Left lobe of liver (tissue), 2 donors: Measurements from ENCODE around the gene SAMD4B. TPM values are rescaled to one million over a fixed set of nuclear protein-coding genes. Genes with fewer than 3 reads are reported as not detected.

Experiments
- ATAC-seq: fragments of 200-7000 bp; cut with Tn5 transposase; one replicate; pipeline ENCODE4 v1.9.1; 2020; ENCODE audit warnings: mild to moderate bottlenecking, moderate library complexity
- DNase-seq: peaks from one replicate; pipeline ENCODE4 v3.0.0-alpha.2; 2020; ENCODE audit warnings: low spot score
- total RNA-seq: library from RNA; stranded (reverse); gene quantifications from one replicate; pipeline ENCODE4 v1.2.1, GENCODE V29; 2021
- donor health status: DM: no; HTN: no; CAD: no; lungs with moderate emphysema.
- donor health status: DM: no; HTN: yes; CAD: no.

Gene SAMD4B
- total RNA-seq, 1 donor from 2014 or later: 30.1 TPM

DNA sequence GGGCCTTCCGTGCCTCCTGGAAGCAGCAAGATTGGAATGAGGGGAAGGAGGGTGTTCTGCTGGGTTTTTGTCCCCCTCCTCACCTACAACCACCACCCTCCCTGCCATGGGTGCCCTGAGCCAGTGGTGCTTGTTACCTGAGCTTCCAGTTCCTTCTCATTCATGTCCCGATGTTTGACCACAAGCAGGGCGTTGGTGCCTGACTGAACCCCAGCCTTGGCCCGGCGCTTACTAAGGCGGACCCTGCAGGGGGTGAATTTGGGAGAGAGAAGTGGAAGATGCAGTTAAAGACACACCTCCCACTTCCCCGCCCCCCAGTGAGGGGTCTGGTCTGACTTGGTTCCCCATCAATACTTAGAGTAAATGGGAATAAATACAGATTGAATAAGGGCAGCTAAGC is 44.3 kb downstream of the SAMD4B start:
- DNase-seq: no peak
- ATAC-seq: no peak

DNA sequence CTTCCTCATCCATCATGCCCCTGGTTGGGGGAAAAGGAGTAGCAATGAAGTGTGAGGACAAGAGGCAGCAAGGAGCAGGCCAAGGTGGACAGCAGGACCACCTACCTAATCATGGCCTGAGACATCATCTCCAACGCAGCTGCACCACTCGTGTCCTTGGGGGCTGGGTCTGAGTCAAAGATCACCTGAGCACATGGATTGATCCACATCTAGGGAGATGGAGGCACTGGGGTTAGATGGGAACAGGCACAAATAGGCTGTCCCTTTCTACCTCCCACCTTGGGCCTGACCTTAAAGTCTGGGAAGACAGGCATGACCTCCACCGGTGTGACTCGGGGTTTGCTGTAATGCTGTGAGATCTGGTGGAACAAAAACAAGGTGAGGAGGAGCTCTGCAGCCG is 46.4 kb downstream of the SAMD4B start:
- DNase-seq (no peak), ATAC-seq (no peak)

- no peak for DNase-seq
- ATAC-seq: no peak
Measured at GRCh38 chr19:39389631-39390414, 47.6 kb downstream of the SAMD4B start.

DNA sequence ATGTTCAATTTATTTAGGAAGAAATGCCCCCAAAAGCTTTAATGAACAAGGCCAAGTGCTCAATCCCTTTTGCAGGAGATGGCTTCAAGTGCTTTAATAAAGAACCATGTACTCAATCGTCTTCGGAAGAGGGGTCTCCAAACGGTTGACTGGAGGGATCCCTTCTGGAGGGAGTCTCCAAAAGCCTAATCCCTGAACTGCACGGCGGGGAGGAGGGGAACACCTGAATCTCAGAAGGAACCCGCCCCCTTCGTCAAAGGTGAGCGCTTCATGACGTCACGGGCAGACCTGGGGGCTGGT is 48.2 kb downstream of the SAMD4B start:
- ATAC-seq: peak; percentile 23
- DNase-seq: no peak

DNA sequence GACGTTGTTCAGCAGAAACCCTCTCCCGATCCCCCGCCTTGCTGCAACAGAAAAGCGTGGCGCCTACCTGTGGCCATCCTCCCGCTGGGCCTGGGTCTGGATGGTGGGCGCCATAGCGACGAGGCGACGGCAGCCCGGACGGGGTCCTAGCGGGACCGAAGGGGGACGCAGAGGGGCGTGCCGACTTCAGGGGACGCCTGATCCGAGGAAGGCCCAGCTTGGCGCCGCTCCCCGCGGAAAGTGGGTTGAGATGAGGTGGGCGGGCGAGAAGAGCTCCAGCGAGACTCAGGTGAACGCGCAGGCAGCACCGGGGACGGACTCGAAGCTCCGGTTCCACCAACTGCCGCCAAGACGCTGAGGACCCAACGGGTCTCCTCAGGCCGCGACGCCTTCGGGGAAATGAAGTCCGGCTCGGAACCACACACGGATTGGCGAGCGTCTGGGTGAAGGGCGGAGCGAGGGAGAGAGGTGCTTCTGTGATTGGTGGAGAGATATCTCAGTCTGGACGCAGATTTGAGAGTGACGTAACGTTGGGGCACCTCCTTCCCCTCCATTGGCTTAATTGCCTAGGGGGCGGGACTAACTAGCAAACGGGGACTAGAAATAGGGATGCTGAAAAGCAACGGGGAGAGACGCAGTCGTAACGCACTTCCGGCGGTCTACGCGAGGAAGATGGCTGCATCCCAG is 48.7 kb downstream of the SAMD4B start, which contains the start of the genes MED29 and PAF1:
Gene MED29, plus strand, starts transcription at position 628 of the 687 bp plus-strand sequence. Its CDS starts 45 bp downstream, at position 673.
Gene PAF1, minus strand, starts transcription at position 356 of the 687 bp plus-strand sequence. Its CDS starts 242 bp downstream, at position 114.
- ATAC-seq (peak; percentile 94), DNase-seq (peak; percentile 97)

DNA sequence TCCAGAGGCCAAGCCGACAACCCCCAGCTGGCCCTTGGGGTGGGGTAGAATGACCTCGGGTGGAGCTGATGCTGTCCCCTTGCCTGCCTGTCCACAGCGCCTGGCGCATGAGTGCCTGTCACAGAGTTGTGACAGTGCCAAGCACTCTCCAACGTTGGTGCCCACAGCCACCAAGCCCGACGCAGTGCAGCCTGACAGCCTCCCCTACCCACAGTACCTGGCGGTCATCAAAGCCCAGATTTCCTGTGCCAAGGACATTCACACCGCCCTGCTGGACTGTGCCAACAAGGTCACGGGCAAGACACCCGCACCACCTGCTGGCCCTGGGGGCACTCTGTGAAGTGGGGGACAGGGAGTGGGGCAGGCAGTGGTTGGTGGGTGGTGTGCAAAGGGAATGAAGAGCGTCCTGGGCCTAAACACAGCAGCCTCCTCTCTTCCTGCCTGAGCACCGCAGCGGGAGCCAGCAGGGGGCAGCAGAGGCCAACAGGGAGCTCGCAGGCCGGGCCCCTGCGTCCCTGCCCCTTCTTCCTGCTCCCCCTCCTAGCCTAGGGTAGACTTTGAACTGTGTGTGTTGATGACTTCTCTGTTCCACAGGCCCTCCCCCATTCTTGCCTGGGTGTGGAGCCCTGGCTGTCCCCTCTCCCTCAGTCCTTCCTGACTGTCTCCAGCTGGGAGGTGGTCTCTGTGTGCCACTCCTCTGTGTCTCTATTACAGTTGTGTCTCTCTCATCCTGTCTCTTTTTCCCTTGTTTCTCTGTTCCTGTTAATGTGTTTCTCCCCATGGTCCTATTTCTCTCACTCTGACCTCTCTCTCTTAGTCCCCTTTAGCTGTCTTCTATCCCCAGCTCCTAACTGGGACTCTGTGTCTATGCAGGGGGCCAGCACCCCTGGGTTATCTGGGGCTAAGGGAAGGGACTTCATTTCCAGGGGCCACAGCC is 55.4 kb downstream of the SAMD4B start:
- ATAC-seq (peak; percentile 76), DNase-seq (peak; percentile 96)

DNA sequence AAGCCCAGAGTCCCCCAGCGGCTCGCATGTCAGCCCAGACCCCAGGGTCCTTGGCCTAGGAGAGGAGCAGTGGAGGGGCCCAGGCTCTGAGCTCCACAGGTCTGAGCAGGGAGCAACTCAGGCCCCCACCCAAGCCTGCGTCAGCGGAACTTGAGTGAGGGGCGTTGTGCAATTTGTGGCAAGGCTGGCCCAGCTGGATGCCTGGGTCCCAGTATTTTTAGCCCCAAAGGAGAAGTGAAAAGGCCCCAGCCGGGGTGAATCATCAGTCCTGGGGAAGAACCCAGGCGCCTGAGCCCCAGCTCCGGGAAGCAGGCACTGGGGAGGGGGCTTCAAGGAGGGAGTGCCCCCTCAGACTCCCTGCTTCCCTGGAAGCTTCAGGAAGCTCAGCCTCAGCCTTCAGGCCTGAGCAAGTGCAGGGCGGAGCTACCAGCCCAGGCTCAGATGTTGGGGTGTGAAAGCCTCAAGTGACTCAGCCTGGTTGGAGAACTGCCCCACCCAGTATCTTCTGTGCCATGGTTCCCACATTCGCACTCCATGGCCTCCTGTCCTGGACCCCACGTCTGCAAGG is 56.2 kb downstream of the SAMD4B start:
- ATAC-seq: no peak

DNA sequence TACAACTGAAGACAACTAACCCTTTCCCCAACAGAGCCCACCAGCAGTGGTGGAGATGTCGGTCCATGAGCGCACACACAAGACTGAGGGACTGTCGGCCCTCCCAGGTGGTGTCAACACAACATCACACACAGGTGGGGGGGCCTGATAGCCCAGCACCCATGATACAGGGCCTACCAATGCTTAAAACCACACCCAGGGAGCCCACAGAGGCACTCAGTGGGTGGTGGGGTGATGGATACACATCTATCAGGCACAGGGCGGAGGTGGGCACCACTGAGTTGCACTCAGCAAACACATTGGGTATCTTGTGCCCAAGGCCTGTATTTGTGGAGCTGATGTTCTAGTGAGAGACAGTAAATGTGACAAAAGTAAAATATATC is 57.4 kb downstream of the SAMD4B start:
- no peak for DNase-seq
- no peak for ATAC-seq

More for the DNA sequence above, 56.2 kb downstream of the SAMD4B start:
- DNase-seq: peak; percentile 73

DNA sequence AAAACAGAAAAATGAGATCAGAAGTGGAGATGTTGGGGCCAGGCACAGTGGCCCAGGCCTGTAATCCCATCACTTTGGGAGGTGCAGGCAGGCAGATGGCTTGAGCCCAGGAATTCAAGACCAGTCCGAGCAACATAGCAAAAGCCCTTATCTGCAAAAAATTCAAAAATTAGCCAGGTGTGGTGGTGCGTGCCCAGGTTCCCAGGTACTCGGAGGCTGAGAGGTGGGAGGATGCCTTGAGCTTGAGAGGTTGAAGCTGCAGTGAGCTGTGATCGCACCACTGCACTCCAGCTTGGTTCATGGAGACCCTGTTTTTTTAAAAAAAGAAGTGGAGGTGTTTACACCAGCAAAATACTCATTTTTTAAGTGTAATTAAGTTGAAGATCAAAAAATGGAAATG is 57.8 kb downstream of the SAMD4B start:
- ATAC-seq (no peak), DNase-seq (no peak)

DNA sequence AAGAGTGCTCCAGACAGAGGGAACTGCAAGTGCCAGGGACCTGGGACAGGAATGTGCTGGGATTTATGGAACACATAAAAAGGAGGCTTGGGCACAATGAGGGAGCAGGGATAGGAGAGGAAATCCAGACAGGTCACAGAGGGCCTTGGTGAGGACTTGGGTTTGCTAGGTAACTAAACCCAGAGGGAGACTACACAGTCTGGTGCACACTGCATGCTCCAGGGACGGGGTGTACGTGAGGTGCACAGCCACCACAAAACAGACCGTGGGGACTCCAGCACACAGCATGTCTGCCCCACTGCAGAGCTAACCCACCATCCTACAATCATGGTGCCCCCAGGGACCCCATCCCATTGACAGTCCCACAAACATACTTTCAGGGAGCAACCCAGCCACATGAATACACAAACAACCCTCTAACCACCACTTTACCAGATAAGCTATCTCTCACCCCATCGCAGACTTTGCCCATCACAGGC is 58.9 kb downstream of the SAMD4B start:
- DNase-seq: no peak
- ATAC-seq: no peak

DNA sequence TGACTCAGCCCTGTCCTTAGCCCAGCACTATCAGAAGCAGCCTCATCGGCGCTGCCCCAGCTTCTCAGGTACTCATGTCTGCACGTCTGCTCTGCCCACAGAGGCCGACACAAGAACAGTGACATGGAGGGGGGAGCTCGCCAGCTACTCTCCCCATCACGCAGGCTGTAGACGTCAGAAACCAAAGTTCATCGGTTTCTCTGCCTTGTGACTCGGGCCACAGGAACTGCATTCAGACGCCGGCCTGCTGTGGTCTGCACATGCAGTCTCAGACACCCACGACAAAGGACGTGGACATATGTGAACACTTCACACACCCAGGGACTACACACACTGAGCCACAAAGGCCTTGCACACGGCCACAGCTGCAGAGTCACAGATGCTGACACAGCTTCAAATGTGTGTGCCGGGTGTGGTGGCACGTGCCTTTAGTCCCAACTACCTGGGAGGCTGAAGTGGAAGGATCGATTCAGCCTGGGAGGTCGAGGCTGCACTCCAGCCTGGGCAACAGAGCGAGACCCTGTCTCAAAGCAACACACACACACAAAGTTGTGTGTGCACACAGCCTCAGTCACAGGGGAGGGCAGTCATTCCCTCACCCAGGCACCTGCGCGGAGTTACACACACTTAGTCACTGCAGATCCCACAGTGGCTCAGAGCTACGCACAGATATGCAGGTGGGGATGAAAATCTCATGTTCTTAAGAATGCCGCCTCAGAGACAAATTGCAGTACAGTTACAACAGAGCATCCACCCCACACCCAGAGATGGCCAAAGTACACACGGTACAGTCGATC is 59.5 kb downstream of the SAMD4B start:
- ATAC-seq: peak; percentile 46

DNA sequence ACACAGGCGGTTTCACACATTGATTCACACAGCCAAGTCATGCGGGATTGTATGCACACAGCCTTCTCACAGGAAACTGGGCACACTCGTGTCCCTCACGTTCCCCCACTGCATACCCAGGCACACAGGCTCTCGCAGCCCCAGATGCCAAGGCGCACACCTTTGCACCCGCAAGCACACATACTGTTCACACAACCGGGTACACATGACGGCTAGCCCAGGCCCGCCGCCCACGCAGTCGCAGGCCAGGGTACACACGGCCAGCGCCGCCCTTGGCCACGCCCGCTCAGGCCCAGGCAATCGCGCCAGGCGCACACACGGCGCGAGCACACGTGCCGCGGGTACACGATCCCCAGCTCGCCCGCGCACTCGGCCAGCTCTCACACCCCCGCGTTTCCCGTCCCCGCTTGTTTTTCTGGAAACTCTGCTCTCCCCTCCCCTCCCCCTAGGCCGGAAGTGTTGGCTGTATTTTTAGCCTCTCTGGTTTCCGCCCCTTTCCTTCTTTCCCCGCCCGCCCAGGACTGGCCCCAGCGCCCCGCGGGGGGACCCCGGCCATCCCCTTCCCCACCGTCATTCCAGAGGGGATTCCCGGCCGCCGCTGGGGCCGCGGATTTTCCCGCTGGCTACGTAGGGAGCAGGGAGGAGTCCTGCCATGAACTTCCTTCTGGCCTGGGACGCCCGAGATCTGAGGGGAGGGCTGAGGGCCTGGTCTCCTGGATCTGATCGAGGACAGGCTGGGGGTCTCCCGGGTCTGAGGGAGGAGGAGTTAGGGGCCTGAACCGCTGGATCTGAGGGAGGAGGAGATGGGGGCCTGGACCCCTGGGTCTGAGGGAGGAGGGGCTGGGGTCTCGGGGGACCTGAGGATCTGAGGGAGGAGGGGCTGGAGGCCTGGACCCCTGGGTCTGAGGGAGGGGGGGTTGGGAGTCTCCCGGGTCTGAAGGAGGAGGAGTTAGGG is 60.4 kb downstream of the SAMD4B start:
- DNase-seq: peak; percentile 93
- ATAC-seq: peak; percentile 41

More for the DNA sequence above, 59.5 kb downstream of the SAMD4B start:
- DNase-seq: peak; percentile 92

DNA sequence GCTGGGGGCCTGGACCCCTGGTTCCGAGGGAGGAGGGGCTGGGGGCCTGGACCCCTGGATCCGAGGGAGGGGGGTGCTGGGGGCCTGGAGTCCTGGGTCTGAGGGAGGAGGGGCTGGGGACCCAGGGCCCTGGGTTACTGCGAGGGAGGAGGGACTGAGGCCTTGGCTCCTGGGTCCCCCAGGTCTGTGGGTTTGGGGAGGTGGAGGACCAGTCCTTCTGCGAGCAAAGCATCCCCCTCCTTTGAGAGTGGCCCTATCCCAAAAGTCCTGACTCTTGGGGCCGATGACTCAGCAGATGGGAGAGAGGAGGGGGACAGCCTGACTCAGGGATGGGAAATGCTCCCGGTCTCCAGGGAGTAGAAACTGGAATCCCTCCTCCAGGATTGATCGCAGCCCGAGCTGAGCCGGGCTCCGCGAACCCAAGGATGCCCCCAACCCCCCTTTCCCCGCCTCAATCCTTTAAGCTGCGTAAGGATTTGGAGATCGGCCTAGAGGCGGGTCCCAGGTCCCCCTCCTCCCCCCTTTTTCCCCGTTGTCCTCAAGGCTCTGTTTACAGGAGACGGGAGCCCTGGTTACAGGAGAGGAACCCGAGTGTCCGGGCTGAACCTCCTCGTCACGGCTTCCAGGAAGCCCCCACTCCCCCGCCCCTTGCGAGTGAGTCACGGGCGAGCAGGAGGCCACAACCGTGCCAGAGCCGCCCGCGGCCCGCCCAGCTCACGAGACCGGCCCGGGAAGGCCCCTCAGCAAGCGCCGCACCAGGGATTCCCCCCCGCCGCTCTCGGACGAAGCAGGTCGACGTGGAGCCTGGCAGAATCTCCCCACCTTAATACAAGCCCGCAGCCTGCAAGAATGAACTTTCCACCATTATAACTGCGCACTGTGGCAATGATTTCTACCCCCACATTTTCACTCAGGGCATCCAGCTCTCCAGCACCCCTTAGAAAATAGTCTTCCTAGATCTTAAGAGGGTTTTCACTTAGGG is 61.4 kb downstream of the SAMD4B start:
- no peak for ATAC-seq
- peak; percentile 88 for DNase-seq

DNA sequence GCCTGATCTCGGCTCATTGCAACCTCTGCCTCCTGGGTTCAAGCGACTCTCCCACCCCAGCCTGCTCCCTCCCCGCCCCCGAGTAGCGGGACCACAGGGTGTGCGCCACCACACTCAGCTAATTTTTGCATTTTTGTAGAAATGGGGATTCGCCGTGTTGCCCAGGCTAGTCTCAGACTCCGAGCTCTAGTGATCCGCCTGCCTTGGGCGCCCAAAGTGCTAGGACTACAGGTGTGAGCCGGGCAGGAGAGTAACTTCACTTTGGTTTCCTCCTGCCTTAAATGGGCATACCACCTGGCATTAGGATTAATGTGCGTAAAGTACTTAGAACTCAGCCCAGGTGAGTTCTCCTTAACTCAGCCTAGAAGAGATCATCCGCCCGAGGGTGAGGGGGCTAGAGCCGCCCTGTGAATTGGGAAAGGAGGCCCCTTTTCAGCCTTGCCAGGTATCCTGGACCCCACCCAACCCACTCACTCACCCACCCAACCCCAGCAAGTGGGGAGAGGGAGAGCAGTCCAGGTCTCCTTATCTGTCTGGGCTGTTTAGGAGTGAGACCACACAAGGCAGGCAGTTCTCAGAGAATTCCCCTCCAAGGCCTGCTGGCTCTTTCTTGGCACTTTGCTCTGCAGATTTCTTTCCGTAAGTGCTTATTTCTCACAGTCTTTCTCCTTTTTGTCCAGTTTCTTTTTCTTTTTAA is 63.2 kb downstream of the SAMD4B start:
- DNase-seq (no peak), ATAC-seq (no peak)

- no peak for DNase-seq
- ATAC-seq: peak; percentile 2
Measured at GRCh38 chr19:39405958-39406655, 63.9 kb downstream of the SAMD4B start.
